ENCODE results near the gene IFITM2. TPM values are rescaled to one million over a fixed set of nuclear protein-coding genes. Genes with fewer than 3 reads are reported as not detected.
"Not testable (repeated sequence)": the region's sequence is repeated elsewhere in the genome, so short reads cannot be mapped to it uniquely, and the experiment has no call there.

IFITM2 gene
- total RNA-seq, 1 experiment from 2014 or later = 89.8 TPM

GRCh38 chr11:325796-326591 lies 18.4 kb downstream of the IFITM2 start:
- no peak for DNase-seq (ENCODE audit: low read depth)

GRCh38 chr11:326592-326841 lies 18.9 kb downstream of the IFITM2 start:
- no peak for DNase-seq (ENCODE audit: low read depth)

DNA sequence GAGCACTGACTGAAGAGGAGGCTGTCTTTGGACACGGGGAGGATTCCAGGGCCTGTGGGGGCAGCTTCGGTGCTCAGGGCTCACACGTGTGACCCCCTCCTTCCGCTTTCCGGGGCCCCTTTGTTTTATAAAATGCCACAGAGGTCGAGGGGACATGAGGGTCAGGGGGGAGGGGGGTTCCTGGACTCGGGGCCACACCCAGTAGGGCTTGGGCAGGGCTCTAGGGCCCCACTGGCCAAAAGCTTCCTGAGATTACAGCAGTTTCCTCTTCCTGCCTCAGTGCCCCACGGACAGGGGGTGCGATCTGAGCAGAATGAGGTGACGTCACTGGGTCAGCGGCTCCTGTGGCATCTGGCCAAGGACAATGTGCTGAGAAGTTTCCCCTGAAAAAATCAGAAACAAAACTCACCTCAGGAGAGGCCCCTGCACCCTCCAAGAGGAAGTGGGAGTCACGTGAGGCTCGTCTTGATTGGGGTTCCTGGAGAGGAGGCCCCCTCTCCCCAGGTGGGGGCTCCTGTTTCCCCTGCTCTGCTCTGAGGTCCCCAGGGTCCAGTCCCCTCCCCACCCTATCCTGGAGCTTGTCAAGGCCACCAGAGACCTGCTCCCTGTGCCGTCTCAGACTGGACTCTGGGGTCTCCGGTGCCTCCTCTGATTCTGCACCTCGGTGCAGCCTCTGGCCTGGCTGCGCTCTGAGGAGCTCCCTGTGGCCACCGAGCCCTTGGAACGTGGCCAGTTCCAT lies 19.4 kb downstream of the IFITM2 start:
- DNase-seq (ENCODE audit: low read depth) = no peak

DNA sequence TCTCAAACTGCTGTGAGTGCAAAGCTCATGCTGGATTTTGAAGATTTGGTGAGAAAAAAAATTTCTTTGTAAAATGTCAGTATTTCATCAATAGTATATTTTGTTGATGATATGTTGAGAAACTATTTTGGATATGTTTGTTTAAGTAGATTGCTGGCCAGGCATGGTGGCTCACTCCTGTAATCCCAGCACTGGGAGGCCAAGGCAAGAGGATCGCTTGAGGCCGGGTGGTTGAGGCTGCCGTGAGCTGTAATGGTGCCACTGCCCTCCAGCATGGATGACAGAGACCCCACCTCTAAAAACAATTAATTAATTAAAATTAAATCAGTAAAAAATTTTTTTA lies 19.9 kb downstream of the IFITM2 start:
- DNase-seq (ENCODE audit: low read depth) = no peak

GRCh38 chr11:328012-328411 lies 20.4 kb downstream of the IFITM2 start:
- DNase-seq (ENCODE audit: low read depth) = no peak

- DNase-seq (ENCODE audit: low read depth) = not testable (repeated sequence)
Observed at GRCh38 chr11:328516-329100, 21.0 kb downstream of the IFITM2 start.

GRCh38 chr11:329886-330253 lies 22.3 kb downstream of the IFITM2 start:
- DNase-seq (ENCODE audit: low read depth) = no peak

- no peak for DNase-seq (ENCODE audit: low read depth)
Observed at GRCh38 chr11:330307-330693, 22.7 kb downstream of the IFITM2 start.

- DNase-seq (ENCODE audit: low read depth) = no peak
Observed at GRCh38 chr11:330694-331357, 23.2 kb downstream of the IFITM2 start.

GRCh38 chr11:331358-332060 lies 23.9 kb downstream of the IFITM2 start:
- no peak for DNase-seq (ENCODE audit: low read depth)

DNA sequence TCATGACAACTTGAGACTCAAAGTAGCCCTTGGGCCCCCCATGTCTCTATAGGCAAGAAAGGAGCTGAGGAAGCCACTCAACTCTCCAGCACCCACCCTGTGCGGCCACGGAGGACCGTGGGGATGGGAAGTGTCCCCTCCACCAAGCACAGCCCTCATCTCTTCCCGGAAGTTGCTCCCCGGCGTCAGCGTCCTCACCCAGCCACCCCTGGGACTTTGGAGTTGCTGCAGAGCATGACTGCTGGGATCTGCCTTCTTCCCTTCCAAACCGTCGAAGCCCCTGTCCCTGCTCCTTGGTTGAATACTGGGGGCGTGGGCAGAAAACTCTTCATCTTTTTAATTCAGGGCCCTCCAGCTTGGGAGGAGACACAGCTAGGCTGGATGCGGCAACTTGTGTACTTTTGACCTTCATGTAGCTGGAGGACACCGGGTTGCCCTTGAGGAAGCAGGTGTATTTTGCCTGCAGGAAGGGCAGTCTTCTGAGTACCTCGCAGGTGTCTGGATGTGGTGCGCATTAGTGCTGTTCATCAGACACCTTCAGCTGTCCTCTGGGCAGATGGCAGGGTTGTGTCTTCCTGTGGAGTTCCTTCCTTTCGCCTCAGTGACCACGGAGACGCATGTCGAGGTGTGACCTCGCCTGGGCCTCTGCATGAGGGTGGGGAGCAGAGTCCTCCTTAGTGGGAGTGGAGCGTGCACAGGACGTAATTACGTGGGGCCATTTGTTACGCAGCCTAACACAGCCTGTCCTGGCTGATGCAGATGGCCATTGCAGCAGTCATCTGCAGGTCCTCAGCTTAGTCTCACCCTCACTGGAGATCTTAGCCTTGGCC lies 25.2 kb downstream of the IFITM2 start:
- DNase-seq (ENCODE audit: low read depth) = no peak

DNA sequence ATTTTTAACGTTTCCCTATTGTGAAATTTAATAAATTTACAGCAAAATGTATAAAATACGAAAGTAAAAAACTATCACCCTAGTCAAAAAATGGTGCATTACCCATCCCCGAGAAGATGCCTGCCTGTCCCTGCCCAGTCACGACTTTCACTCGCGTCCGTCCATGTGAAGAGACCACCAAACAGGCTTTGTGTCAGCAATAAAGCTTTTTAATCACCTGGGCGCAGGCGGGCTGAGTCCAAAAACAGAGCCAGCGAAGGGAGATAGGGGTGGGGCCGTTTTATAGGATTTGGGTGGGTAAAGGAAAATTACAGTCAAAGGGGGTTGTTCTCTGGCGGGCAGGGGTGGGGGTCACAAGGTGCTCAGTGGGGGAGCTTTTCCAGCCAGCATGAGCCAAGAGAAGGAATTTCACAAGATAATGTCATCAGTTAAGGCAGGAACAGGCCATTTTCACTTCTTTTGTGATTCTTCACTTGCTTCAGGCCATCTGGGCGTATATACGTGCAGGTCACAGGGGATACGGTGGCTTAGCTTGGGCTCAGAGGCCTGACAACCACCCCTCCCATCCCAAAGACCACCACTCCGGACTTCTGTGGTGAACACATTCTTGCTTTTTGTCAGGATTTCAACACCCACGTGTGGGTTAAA lies 26.1 kb downstream of the IFITM2 start:
- not testable (repeated sequence) for DNase-seq (ENCODE audit: low read depth)

DNA sequence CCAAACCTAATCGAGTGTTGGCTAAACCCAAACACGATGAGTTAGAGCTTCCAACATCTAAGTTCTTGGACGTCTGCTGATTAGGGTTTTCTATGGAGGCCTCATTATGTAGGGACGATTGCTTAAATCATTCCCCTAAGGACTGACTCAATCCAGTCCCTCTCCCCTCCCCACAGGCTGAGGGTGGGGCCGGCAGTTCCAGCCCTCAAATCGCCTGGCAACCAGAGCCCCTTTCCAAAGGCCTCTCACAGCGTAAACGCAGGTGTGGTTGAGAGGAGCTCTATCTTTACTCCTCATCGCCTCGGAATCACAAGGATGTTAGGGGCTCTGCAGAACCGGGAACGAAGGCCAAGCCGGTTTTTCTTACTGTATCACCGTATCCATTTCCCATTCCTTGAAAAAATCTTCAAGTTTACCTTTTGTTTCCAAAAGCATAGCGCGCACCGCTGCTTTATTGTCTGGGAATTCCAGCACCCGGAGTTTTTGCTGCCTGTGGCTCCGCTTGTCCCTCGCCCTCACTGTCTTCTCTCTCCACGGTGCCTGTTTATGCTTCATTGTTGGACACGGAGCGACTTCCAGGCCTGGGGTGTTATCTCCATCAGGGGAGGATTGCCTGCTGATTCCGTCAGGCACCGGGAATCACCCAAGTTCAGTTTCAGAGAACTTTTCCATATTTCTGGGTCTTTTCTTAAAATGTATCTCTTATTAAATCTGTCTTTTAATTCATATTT lies 26.8 kb downstream of the IFITM2 start:
- DNase-seq (ENCODE audit: low read depth) = no peak

DNA sequence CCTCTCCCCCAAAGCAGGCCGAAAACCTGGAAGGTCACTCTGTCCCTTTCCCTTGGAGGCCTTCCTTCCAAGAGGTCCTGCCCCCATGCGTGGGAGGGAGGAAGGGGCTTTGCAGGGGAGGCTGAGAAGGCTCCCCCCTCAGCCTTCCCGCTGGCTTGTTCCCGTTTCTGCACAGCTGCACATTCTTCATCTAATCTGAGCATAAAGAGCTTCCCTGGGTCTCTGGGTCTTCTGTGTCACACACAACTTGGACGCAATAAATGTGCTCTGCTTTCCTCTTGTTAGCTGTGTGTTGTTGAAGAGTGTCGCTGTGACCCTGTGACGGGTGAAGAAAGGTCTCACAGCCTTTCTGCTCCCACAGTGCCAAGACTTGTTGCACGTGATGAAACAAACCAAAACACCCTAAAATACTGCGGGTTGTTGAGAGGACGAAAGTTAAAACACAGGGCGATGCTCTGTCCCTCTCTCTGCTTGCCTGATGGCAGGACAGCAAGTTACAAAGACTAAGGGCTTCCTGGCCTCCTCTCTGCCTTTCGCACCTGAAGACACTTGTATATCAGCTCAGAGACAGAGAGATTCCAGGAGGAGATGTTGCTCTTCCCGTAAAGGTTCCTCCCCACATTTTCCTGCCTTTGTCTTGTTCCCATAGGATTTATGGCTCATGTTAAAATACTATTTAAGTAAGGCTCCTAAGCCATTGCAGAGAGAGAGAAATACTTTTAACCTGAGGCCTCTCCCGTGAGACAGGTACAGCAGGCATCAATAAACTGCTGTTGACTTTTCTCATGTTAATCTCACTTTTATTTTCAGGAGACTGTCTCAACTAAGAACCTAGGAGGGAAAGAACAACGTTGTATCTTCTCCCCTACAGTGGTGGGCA lies 28.4 kb downstream of the IFITM2 start:
- no peak for DNase-seq (ENCODE audit: low read depth)

- DNase-seq (ENCODE audit: low read depth) = no peak
Observed at GRCh38 chr11:336659-337198, 29.1 kb downstream of the IFITM2 start.

- DNase-seq (ENCODE audit: low read depth) = no peak
Observed at GRCh38 chr11:337711-338110, 30.1 kb downstream of the IFITM2 start.

GRCh38 chr11:339963-340362 lies 32.3 kb downstream of the IFITM2 start:
- no peak for DNase-seq (ENCODE audit: low read depth)
